Measurements from ENCODE around the gene USP5. TPM values are rescaled to one million over a fixed set of nuclear protein-coding genes. Genes with fewer than 3 reads are reported as not detected.
A peak's percentile ranks its signal among the peaks of the same experiment; 100 is the strongest.

The USP5 gene
- polyA plus RNA-seq, 3 donors, result 28.0 to 32.4 (median 29.9) TPM

DNA sequence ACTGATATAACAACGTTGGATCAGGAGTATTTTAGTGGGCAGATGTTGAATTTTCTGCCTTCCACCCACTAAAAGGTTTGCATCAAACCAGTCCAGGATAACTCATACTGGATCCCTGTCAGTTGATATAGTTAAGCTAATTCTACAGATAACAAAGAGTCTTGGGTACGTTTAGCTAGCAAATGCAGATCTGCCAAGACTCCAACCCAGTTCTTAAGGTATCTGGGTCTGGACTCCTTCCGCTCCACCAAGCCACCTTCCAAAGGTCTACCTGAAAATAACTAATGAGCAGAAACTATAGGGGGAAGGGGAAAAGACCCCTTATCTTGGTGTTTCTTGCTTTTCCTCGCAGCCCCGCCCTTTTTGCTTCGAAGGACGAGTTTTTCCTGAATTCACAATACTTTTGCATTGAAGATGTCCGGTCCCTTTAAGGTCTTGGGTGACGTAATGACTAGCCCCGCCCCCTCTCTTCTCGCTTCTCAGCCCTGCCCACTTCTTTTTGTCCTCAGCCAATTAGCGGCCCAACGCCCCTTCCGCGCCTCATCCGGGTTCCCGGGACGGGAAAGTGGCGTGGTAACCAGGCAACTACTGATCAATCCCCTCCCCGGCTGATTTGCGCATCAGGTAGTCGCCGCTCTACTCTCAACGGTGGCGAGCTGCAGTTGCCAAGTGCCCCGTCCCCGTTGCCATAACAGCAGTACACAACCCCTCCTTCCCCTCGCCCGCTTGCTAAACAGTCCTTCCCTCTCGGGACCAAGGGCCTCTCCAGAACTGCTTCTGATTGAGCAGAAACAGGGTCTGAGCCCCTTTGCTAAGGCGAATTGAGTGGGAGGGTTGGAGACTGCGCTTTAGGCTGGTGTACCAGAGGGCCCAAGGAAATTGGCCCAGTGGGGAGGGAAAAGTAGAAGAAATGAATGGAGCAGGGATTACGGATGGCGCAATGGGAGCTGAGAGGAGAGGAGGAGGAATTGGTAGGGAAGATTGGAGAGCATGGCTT lies 52.6 kb downstream of the USP5 start, which contains the start of gene LRRC23:
Gene LRRC23, plus strand, starts transcription at position 543 of the 997 bp plus-strand sequence. CDS start 812 bp downstream, outside the sequence.
- H3K27ac Mint-ChIP-seq, result peak within 1 kb of the TSS in 1 of 7 donors; percentile 73
- H3K4me1 Mint-ChIP-seq, result peaks cover 9% of the 10 kb centered on the region

More for the DNA sequence above, 52.6 kb downstream of the USP5 start, which contains the start of gene LRRC23:
- Histone ChIP-seq H3K27me3 (ENCODE audit: control insufficient read depth in 2 of 2, insufficient read depth in 2 of 2, low read length in 2 of 2) (no peaks in the 10 kb centered on the region), H2AFZ (ENCODE audit: insufficient read depth, low read depth, low read length, poor library complexity, severe bottlenecking) (peak within 1 kb of the TSS; percentile 91), H3K79me2 (ENCODE audit: insufficient read depth, low read length) (no peaks in the 10 kb centered on the region), H3K4me1 (ENCODE audit: control insufficient read depth in 1 of 2, insufficient read depth in 2 of 2, low read length in 2 of 2) (peaks cover 20 to 23% of the 10 kb centered on the region in 2 donors), H3K36me3 (replicated peaks in 1 of 2; ENCODE audit: control insufficient read depth in 1 of 2, insufficient read depth in 2 of 2, low read length in 2 of 2) (peaks cover 0 to 9% of the 10 kb centered on the region in 2 donors), H3K4me2 (replicated peaks; ENCODE audit: extremely low read depth, low read length, poor library complexity, severe bottlenecking) (peak within 1 kb of the TSS; percentile 94), H3K27ac (ENCODE audit: low read depth in 1 of 2, low read length in 2 of 2) (peak within 1 kb of the TSS; percentile 41 to 84), H3K9me3 (replicated peaks in 1 of 2; ENCODE audit: control insufficient read depth in 1 of 2, insufficient read depth in 1 of 2, low read length in 2 of 2) (no peaks in the 10 kb centered on the region), H3K9ac (ENCODE audit: insufficient read depth, low read length, poor library complexity, severe bottlenecking) (peak within 1 kb of the TSS; percentile 70), H3K4me3 (replicated peaks in 1 of 3; ENCODE audit: low read depth in 2 of 3, low read length in 3 of 3) (peak within 1 kb of the TSS; percentile 77 to 89 (median 89)), H4K20me1 (ENCODE audit: insufficient read depth, low read length) (no peaks in the 10 kb centered on the region)
- Mint-ChIP-seq H3K9me3 (no peaks in the 10 kb centered on the region), H3K36me3 (peaks cover 3 to 5% of the 10 kb centered on the region in 2 donors), H3K4me3 (no peak within 1 kb of the TSS), H3K27me3 (ENCODE audit: low read depth in 3 of 3) (no peaks in the 10 kb centered on the region)
- DNase-seq, result peak; percentile 89 to 93 (median 92)
- WGBS (ENCODE audit: insufficient coverage), result 6% methylated on average over 26 of the region's 34 CpGs
- intact Hi-C loops (cut with micrococcal nuclease), result loop anchor here (1.0 to 10.0 kb wide), 3 partner anchors 31 to 50 kb away; partner anchors contain the start of genes SPSB2 (in 2 of the 2), CDCA3 (in 1 of the 2) and USP5 (in 1 of the 2)
- TF ChIP-seq CTCF (IDR thresholded peaks at IDR 0.05), result no peak

Data from CD14-positive monocyte (primary cell).